ENCODE results near the gene SYNGR1. TPM values are rescaled to one million over a fixed set of nuclear protein-coding genes. Genes with fewer than 3 reads are reported as not detected.

The SYNGR1 gene
- total and polyA plus RNA-seq, 2 of the 8 experiments (the other 6 are each of a cell fraction or from before 2014, with no cell fraction given), result 32.5 to 84.7 TPM

DNA sequence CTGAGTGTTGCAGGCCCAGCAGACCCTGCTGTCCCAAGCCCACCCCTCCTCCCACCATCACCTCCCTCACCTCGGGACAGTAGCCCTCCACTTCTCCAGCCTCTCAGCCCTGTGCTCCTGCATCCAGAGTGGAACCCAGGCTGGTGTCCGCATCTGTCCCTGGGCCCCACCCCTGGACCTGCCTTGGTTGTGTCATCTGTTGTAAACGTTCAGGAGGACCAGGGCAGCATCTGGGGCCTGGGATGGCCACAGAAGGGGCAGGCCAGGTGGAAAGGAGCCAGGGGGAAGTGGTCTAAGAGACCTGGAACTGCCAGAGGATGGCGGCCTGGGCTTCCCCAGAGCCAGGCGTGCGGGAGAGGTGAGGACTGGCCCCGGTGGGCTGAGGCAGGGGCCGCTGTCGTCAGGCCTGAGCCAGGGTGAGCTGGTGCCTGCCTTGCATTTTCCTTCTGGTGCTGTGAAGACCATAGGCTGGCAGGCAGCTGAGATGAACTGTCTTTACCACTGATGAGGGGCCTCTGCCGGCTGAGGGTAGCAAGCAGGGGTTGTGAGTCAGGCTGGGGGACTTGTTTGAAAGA, 80.9 kb downstream of the SYNGR1 start:
- Histone ChIP-seq H3K79me2 (ENCODE audit: control insufficient read depth in 1 of 2, insufficient read depth in 2 of 2, low read length in 2 of 2) (no peaks in the 10 kb centered on the region), H4K91ac (replicated peaks; ENCODE audit: insufficient read length, low read length) (peak overlapping the region; percentile 93), H2AFZ (ENCODE audit: low read length) (no peak overlapping the region), H3K56ac (replicated peaks; ENCODE audit: insufficient read length, low read depth, low read length) (no peak overlapping the region), H3K9ac (replicated peaks in 1 of 4; ENCODE audit: extremely low read depth in 1 of 4, low read depth in 3 of 4, low read length in 3 of 4) (no peak overlapping the region), H3K23ac (ENCODE audit: insufficient read length) (no peak overlapping the region), H2BK15ac (ENCODE audit: low read length) (no peak overlapping the region), H2BK5ac (ENCODE audit: low read depth, low read length) (peak overlapping the region; percentile 98), H2BK12ac (ENCODE audit: low read depth, low read length) (peak overlapping the region; percentile 98; the same call in 1 of the 2 replicates), H4K8ac (ENCODE audit: extremely low read depth, insufficient read depth, low read length) (peak overlapping the region; percentile 57; the same call in 1 of the 2 replicates), H3K4me1 (replicated peaks in 1 of 4; ENCODE audit: control insufficient read depth in 3 of 4, insufficient read depth in 4 of 4, low read length in 3 of 4) (peaks cover 8 to 23% (median 17%) of the 10 kb centered on the region in 4 experiments), H3K79me1 (ENCODE audit: low read depth, low read length) (no peaks in the 10 kb centered on the region; the same call in 1 of the 2 replicates), H3K27ac (ENCODE audit: low read depth, low read length) (no peak overlapping the region), H3K18ac (ENCODE audit: extremely low read depth, low read length) (peak overlapping the region; percentile 32; the same call in 1 of the 2 replicates), H3K4ac (replicated peaks; ENCODE audit: insufficient read length, low read depth, low read length) (no peak overlapping the region), H4K5ac (ENCODE audit: insufficient read length, low read depth, low read length) (no peak overlapping the region), H4K20me1 (replicated peaks in 1 of 2; ENCODE audit: control insufficient read depth in 1 of 2, insufficient read depth in 2 of 2, low read length in 2 of 2) (peaks cover 0 to 3% of the 10 kb centered on the region in 2 experiments), H3K4me2 (ENCODE audit: insufficient read depth in 1 of 2, low read depth in 2 of 2, low read length in 2 of 2) (no peak overlapping the region), H2BK120ac (replicated peaks; ENCODE audit: low read depth, low read length) (no peak overlapping the region), H3K4me3 (ENCODE audit: extremely low read depth in 1 of 4, insufficient read depth in 2 of 4, low read depth in 3 of 4, low read length in 4 of 4) (no peak overlapping the region), H3K9me3 (ENCODE audit: insufficient read depth in 2 of 2, low read depth in 1 of 2, low read length in 1 of 2) (no peaks in the 10 kb centered on the region), H3K36me3 (ENCODE audit: control insufficient read depth in 2 of 4, insufficient read depth in 4 of 4, low read length in 3 of 4) (peaks cover 0 to 11% (median 3%) of the 10 kb centered on the region in 4 experiments; a peak in 4 of 8 replicates), H2AK5ac (ENCODE audit: low read depth, low read length) (no peak overlapping the region), H3K14ac (ENCODE audit: insufficient read length) (no peak overlapping the region), H2BK20ac (ENCODE audit: low read length) (no peak overlapping the region), H3K27me3 (replicated peaks in 1 of 4; ENCODE audit: control insufficient read depth in 3 of 4, extremely low read depth in 1 of 4, insufficient read depth in 3 of 4, low read length in 3 of 4) (no peaks in the 10 kb centered on the region), H3K23me2 (ENCODE audit: low read depth, low read length) (no peaks in the 10 kb centered on the region; the same call in 1 of the 2 replicates)
- WGBS, 2 experiments (ENCODE audit: extremely low coverage in 1 of 2, insufficient coverage in 1 of 2, insufficient read length in 1 of 2, insufficient replicate concordance in 2 of 2, low coverage in 1 of 2, low lambda C conversion rate in 2 of 2, missing lambda C conversion rate in 1 of 2), result 89% methylated on average over 10 of the region's 10 CpGs; no CpG with 5 or more reads in 1 of the 2 experiments
- DNase-seq (ENCODE audit: low read depth in 1 of 2, low spot score in 2 of 2) (no peak), FAIRE-seq (no peak)
- CTCF ChIA-PET (ENCODE audit: partially characterized antibody), result interaction anchor here (1.3 kb wide), 2 partner anchors 10 to 561 kb away, joined by 3 read pairs; no protein-coding TSS in a partner anchor
- POLR2A ChIA-PET (ENCODE audit: partially characterized antibody), result interaction anchor here (5.5 kb wide), 1 partner anchor 113 kb away, joined by 48 read pairs; the partner anchor contains the start of gene RPL3
- TF ChIP-seq CBX8 (IDR thresholded peaks at IDR 0.05; ENCODE audit: borderline replicate concordance, low read depth, low read length), result no peak
- TF ChIP-seq BCL11A (IDR thresholded peaks at IDR 0.05; ENCODE audit: low read depth in 2 of 2, low read length in 2 of 2), result no peak
- TF ChIP-seq TCF12 (IDR thresholded peaks at IDR 0.05; ENCODE audit: low read depth, low read length), result no peak
- no peak for TF ChIP-seq SP4 (IDR thresholded peaks at IDR 0.05; ENCODE audit: low read length)
- no peak for TF ChIP-seq EZH2 (IDR thresholded peaks at IDR 0.05; ENCODE audit: low read depth, low read length, severe bottlenecking)
- TF ChIP-seq CEBPB (IDR thresholded peaks at IDR 0.05; ENCODE audit: low read depth, low read length), result no peak
- TF ChIP-seq HDAC2 (IDR thresholded peaks at IDR 0.05; ENCODE audit: borderline replicate concordance in 1 of 2, low read depth in 2 of 2, low read length in 2 of 2), result no peak
- no peak for TF ChIP-seq BACH1 (IDR thresholded peaks at IDR 0.05; ENCODE audit: low read length)
- no peak for TF ChIP-seq MAFK (IDR thresholded peaks at IDR 0.05; ENCODE audit: low read depth, low read length)
- no peak for TF ChIP-seq CHD2 (IDR thresholded peaks at IDR 0.05; ENCODE audit: low read length)
- no peak for TF ChIP-seq NRF1 (IDR thresholded peaks at IDR 0.05; ENCODE audit: low read depth, low read length)
- TF ChIP-seq SUZ12 (IDR thresholded peaks at IDR 0.05; ENCODE audit: low read length), result no peak
- no peak for TF ChIP-seq RXRA (IDR thresholded peaks at IDR 0.05; ENCODE audit: insufficient read depth, low read depth, low read length)
- no peak for TF ChIP-seq TEAD4 (IDR thresholded peaks at IDR 0.05; ENCODE audit: low read depth, low read length)
